SK-N-SH (cell line): ENCODE data around the gene COL15A1. TPM values are rescaled to one million over a fixed set of nuclear protein-coding genes. Genes with fewer than 3 reads are reported as not detected.

ENCODE experiments used
- CTCF ChIA-PET: fragments of 300-600, 350-600 bp; formaldehyde crosslinking; extraction: SDS; loops from one replicate; lab custom pipeline; 2021; lab: Yijun Ruan, JAX
- POLR2A ChIA-PET: fragments of 350-600 bp; sonication (Branson Sonifier 250); formaldehyde crosslinking; extraction: SDS; loops from one replicate; lab custom pipeline; 2020; ENCODE audit warnings: antibody characterized with exemption, inconsistent platforms; lab: Yijun Ruan, JAX
- DNase-seq: peaks from one replicate; pipeline ENCODE4 v3.0.0; 2012
- H2AFZ ChIP-seq: fragments of 200-600 bp; sonication (generic); 2 replicates; pipeline ENCODE4 v1.8.1; 2016; ENCODE audit warnings: antibody characterized with exemption, mild to moderate bottlenecking, low read depth
- H3F3A ChIP-seq: fragments of 200-600 bp; sonication (generic); replicated peaks from 2 replicates; pipeline ENCODE3; 2016; ENCODE audit warnings: antibody characterized with exemption, mild to moderate bottlenecking; ENCODE audit not compliant: insufficient read depth
- H3K27ac ChIP-seq, 2 experiments: fragments of 200-500 bp in 1 of 2; fragments of 200-600 bp in 1 of 2; sonication (Bioruptor generic) in 1 of 2; sonication (generic), shearing (Covaris generic) in 1 of 2; 2 replicates each; pipeline versions ENCODE4 v1.5.1 to v1.6.1; 2014 to 2016; ENCODE audit warnings: low read depth in 2 of 2, inconsistent platforms in 1 of 2, low read length in 1 of 2, mild to moderate bottlenecking in 1 of 2, mixed read lengths in 1 of 2
- H3K27me3 ChIP-seq: fragments of 200-600 bp; sonication (generic), shearing (Covaris generic); 2 replicates; pipeline ENCODE4 v1.6.1; 2016; ENCODE audit warnings: mixed run types; ENCODE audit not compliant: insufficient read depth
- H3K36me3 ChIP-seq, 2 experiments: fragments of 200-500 bp in 1 of 2; fragments of 200-600 bp in 1 of 2; sonication (Bioruptor generic) in 1 of 2; sonication (generic) in 1 of 2; replicated peaks in 1 of 2; 2 replicates each; pipeline versions ENCODE3 to v1.5.1; 2014 to 2016; ENCODE audit warnings: low read length in 1 of 2, mild to moderate bottlenecking in 1 of 2; ENCODE audit not compliant: insufficient read depth in 2 of 2, control insufficient read depth in 1 of 2
- H3K4me1 ChIP-seq, 2 experiments: fragments of 200-500 bp in 1 of 2; fragments of 200-600 bp in 1 of 2; sonication (Bioruptor generic) in 1 of 2; sonication (generic), shearing (Covaris generic) in 1 of 2; 2 replicates each; pipeline versions ENCODE4 v1.5.1 to v1.6.1; 2014 to 2016; ENCODE audit warnings: low read depth in 1 of 2, low read length in 1 of 2, mixed run types in 1 of 2; ENCODE audit not compliant: insufficient read depth in 2 of 2, control insufficient read depth in 1 of 2
- H3K4me2 ChIP-seq: fragments of 200-600 bp; sonication (generic), shearing (Covaris generic); 2 replicates; pipeline ENCODE4 v1.6.1; 2017; ENCODE audit warnings: mixed run types
- H3K4me3 ChIP-seq, 2 experiments: fragments of 200-500 bp in 1 of 2; fragments of 200-600 bp in 1 of 2; sonication (Bioruptor generic) in 1 of 2; sonication (generic), shearing (Covaris generic) in 1 of 2; 2 replicates each; pipeline versions ENCODE4 v1.5.1 to v1.8.1; 2014 to 2016; ENCODE audit warnings: low read depth in 2 of 2, inconsistent platforms in 1 of 2, low read length in 1 of 2, mild to moderate bottlenecking in 1 of 2, mixed read lengths in 1 of 2, moderate library complexity in 1 of 2
- H3K79me2 ChIP-seq: fragments of 200-600 bp; sonication (generic); 2 replicates; pipeline ENCODE4 v1.8.1; 2017; ENCODE audit warnings: mild to moderate bottlenecking; ENCODE audit not compliant: insufficient read depth
- H3K9ac ChIP-seq: fragments of 200-600 bp; sonication (generic); 2 replicates; pipeline ENCODE4 v1.6.1; 2017; ENCODE audit warnings: mixed run types
- H3K9me2 ChIP-seq: fragments of 200-600 bp; sonication (generic); 2 replicates; pipeline ENCODE4 v1.6.1; 2017; ENCODE audit warnings: mixed run types
- H3K9me3 ChIP-seq: fragments of 200-600 bp; sonication (generic); 2 replicates; pipeline ENCODE4 v1.6.1; 2017; ENCODE audit warnings: mixed run types, mild to moderate bottlenecking, moderate library complexity
- H4K20me1 ChIP-seq: fragments of 200-600 bp; sonication (generic); 2 replicates; pipeline ENCODE4 v1.6.1; 2017; ENCODE audit warnings: mild to moderate bottlenecking, mixed run types; ENCODE audit not compliant: insufficient read depth
- MAX ChIP-seq: IDR thresholded peaks from 2 replicates; pipeline ENCODE4 v1.4.0; 2012; ENCODE audit warnings: low read depth
- REST ChIP-seq: IDR thresholded peaks from 2 replicates; pipeline ENCODE4 v1.6.1; 2012; ENCODE audit warnings: mild to moderate bottlenecking, low read depth, low read length, moderate library complexity
- SMC3 ChIP-seq: IDR thresholded peaks from 2 replicates; pipeline ENCODE4 v1.6.1; 2012; ENCODE audit warnings: low read depth, low read length, improper control_type of control experiment
- ZBTB33 ChIP-seq: IDR thresholded peaks from 2 replicates; pipeline ENCODE4 v1.4.0; 2012; ENCODE audit warnings: low read depth, borderline replicate concordance
- WGBS: methylation state at CpG from one replicate; pipeline ENCODE4 v1.1.6; 2017; ENCODE audit warnings: low lambda C conversion rate; 5-methylcytosine and 5-hydroxymethylcytosine counted together
- polyA plus RNA-seq, 3 experiments: library from polyadenylated mRNA; depleted of rRNA; stranded (reverse); fragments of >200 nt; gene quantifications; 2 replicates each; pipeline ENCODE4 v1.2.3, GENCODE V29; 2012

The COL15A1 gene
- polyA plus RNA-seq, 1 of the 3 experiments (the other 2 are of a cell fraction) = 0.84 TPM

- Histone ChIP-seq H3F3A (peaks cover 15% of the 10 kb centered on the region), H3K4me1 (peaks cover 0 to 4% of the 10 kb centered on the region in 2 experiments; a peak in 2 of 4 replicates)
- WGBS = 74% methylated on average over 3 of the region's 3 CpGs
Measured at GRCh38 chr9:98960409-98960808, 16.7 kb downstream of the COL15A1 start.

More at GRCh38 chr9:98960409-98960808, 16.7 kb downstream of the COL15A1 start:
- Histone ChIP-seq H4K20me1 (no peaks in the 10 kb centered on the region), H3K4me2 (no peak overlapping the region), H3K27me3 (no peaks in the 10 kb centered on the region), H3K9ac (no peak overlapping the region), H3K9me2 (no peaks in the 10 kb centered on the region), H3K4me3 (no peak overlapping the region), H3K27ac (no peak overlapping the region), H3K79me2 (no peaks in the 10 kb centered on the region), H3K36me3 (no peaks in the 10 kb centered on the region), H3K9me3 (no peaks in the 10 kb centered on the region), H2AFZ (no peak overlapping the region)
- ChIA-PET CTCF (interaction anchor here (0.6 to 2.5 kb wide), 4 partner anchors 13 to 179 kb away, joined by 4 to 8 read pairs (median 5); no protein-coding TSS in a partner anchor), POLR2A (no interaction called here)
- TF ChIP-seq REST (no peak), MAX (no peak), SMC3 (no peak), ZBTB33 (no peak)
- DNase-seq = no peak
